A549 (cell line): ENCODE data around the gene C10orf88. TPM values are rescaled to one million over a fixed set of nuclear protein-coding genes. Genes with fewer than 3 reads are reported as not detected.

ENCODE experiments used
- GATA3 ChIP-seq: IDR thresholded peaks from 2 replicates; pipeline ENCODE4 v1.6.1; 2012; ENCODE audit warnings: borderline replicate concordance
- MAZ ChIP-seq: fragments of 150-350 bp; IDR thresholded peaks from 2 replicates; pipeline ENCODE4 v1.6.1; 2014; ENCODE audit warnings: antibody characterized with exemption, low read depth, low read length, borderline replicate concordance
- PHF8 ChIP-seq: fragments of 200-600 bp; sonication (generic); IDR thresholded peaks from 2 replicates; pipeline ENCODE4 v1.6.1; 2016; ENCODE audit warnings: low read depth, mild to moderate bottlenecking, antibody characterized with exemption, moderate library complexity, borderline replicate concordance
- TP53 ChIP-seq: fragments of 250-450 bp; sonication (Bioruptor Pico); IDR thresholded peaks from 2 replicates; pipeline ENCODE4 v1.5.0; 2021; ENCODE audit warnings: mild to moderate bottlenecking, moderate library complexity
- USF2 ChIP-seq: fragments of 450-650 bp; IDR thresholded peaks from 2 replicates; pipeline ENCODE4 v1.6.1; 2014; ENCODE audit warnings: antibody characterized with exemption
- ZC3H11A ChIP-seq: fragments of 450-650 bp; IDR thresholded peaks from 2 replicates; pipeline ENCODE4 v1.6.1; 2014; ENCODE audit warnings: antibody characterized with exemption, mild to moderate bottlenecking
- ZSCAN20 ChIP-seq: fragments of 250-450 bp; sonication (Bioruptor Pico); IDR thresholded peaks from 2 replicates; pipeline ENCODE4 v1.8.0; 2022; ENCODE audit warnings: mild to moderate bottlenecking, moderate library complexity
- polyA plus RNA-seq, 4 experiments: library from polyadenylated mRNA; depleted of rRNA in 3 of 4; stranded (reverse); fragments of >200 nt; fragmentation: RNase III in 1 of 4; extraction: RNeasy Plus Mini Kit Qiagen cat#74134 plus additional on column Dnase treatment in 1 of 4; gene quantifications; 2 replicates in 3 of 4; 3 replicates in 1 of 4; pipeline ENCODE4 v1.2.3, GENCODE V29; 2011 to 2017

The C10orf88 gene
- polyA plus RNA-seq, 2 of the 4 experiments (the other 2 are of a cell fraction) = 11.0 to 11.9 TPM

DNA sequence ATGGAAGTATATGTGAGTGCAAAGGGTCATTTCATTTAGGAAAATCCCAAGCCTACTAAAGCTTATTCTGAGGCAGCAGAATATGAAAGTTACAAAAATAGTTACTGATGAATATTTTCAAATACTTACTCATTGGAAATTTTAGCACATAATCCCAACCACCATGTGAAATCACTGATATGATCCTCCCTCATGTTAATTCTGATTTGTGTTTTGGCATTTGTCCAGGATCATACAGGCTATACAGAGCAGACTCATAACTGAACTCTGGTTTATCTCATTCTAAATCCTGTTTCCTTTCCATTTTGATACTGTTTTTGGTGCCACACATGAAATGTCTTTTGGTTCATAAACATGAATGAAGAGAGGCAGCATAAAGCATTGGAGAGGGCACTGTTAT is 71.3 kb downstream of the C10orf88 start (continued):
- TF ChIP-seq USF2 (no peak), GATA3 (no peak), PHF8 (no peak), ZSCAN20 (CRISPR knock-in tag) (no peak), MAZ (no peak), TP53 (no peak), ZC3H11A (no peak)
- TF ChIP-seq, all 56 proteins: peak for 0

Other genes starting within 250 kb of the C10orf88 start
- gene CUZD1, start 108.4 kb downstream of the C10orf88 start, polyA plus RNA-seq (2011; rRNA removed) = 2.8 and 3.4 TPM in 2 replicates
- gene CUZD1, start 108.4 kb downstream of the C10orf88 start, polyA plus RNA-seq (2017; fragmentation: RNase III; extraction: RNeasy Plus Mini Kit Qiagen cat#74134 plus additional on column Dnase treatment) = 1.4 to 1.6 TPM (median 1.5 TPM) in 3 replicates
- 18.7 and 27.6 TPM in 2 replicates for gene FAM24B, start 74.6 kb downstream of the C10orf88 start, polyA plus RNA-seq (2011; rRNA removed)
- 15.6 to 16.9 TPM (median 16.8 TPM) in 3 replicates for gene FAM24B, start 74.6 kb downstream of the C10orf88 start, polyA plus RNA-seq (2017; fragmentation: RNase III; extraction: RNeasy Plus Mini Kit Qiagen cat#74134 plus additional on column Dnase treatment)
- gene FAM24A, start 43.6 kb downstream of the C10orf88 start, polyA plus RNA-seq (2011; rRNA removed) = not detected in 2 replicates
- gene FAM24A, start 43.6 kb downstream of the C10orf88 start, polyA plus RNA-seq (2017; fragmentation: RNase III; extraction: RNeasy Plus Mini Kit Qiagen cat#74134 plus additional on column Dnase treatment) = not detected in 3 replicates
- gene PSTK, start 26.2 kb upstream of the C10orf88 start, polyA plus RNA-seq (2011; rRNA removed) = 8.9 and 9.0 TPM in 2 replicates
- gene PSTK, start 26.2 kb upstream of the C10orf88 start, polyA plus RNA-seq (2017; fragmentation: RNase III; extraction: RNeasy Plus Mini Kit Qiagen cat#74134 plus additional on column Dnase treatment) = 5.3 to 6.6 TPM (median 6.2 TPM) in 3 replicates
- 8.4 and 10.2 TPM in 2 replicates for gene IKZF5, start 54.6 kb upstream of the C10orf88 start, polyA plus RNA-seq (2011; rRNA removed)
- gene IKZF5, start 54.6 kb upstream of the C10orf88 start, polyA plus RNA-seq (2017; fragmentation: RNase III; extraction: RNeasy Plus Mini Kit Qiagen cat#74134 plus additional on column Dnase treatment) = 5.0 to 5.6 TPM (median 5.1 TPM) in 3 replicates
- 16.1 and 18.5 TPM in 2 replicates for gene ACADSB, start 54.8 kb upstream of the C10orf88 start, polyA plus RNA-seq (2011; rRNA removed)
- 8.5 to 9.1 TPM (median 9.0 TPM) in 3 replicates for gene ACADSB, start 54.8 kb upstream of the C10orf88 start, polyA plus RNA-seq (2017; fragmentation: RNase III; extraction: RNeasy Plus Mini Kit Qiagen cat#74134 plus additional on column Dnase treatment)
- not detected in 2 replicates for gene HMX3, start 181.7 kb upstream of the C10orf88 start, polyA plus RNA-seq (2011; rRNA removed)
- not detected in 3 replicates for gene HMX3, start 181.7 kb upstream of the C10orf88 start, polyA plus RNA-seq (2017; fragmentation: RNase III; extraction: RNeasy Plus Mini Kit Qiagen cat#74134 plus additional on column Dnase treatment)
- not detected in 2 replicates for gene HMX2, start 193.9 kb upstream of the C10orf88 start, polyA plus RNA-seq (2011; rRNA removed)
- 0.07 to 0.09 TPM (median 0.08 TPM) in 3 replicates for gene HMX2, start 193.9 kb upstream of the C10orf88 start, polyA plus RNA-seq (2017; fragmentation: RNase III; extraction: RNeasy Plus Mini Kit Qiagen cat#74134 plus additional on column Dnase treatment)
- gene BUB3, start 200.2 kb upstream of the C10orf88 start, polyA plus RNA-seq (2011; rRNA removed) = 229 and 246 TPM in 2 replicates
- gene BUB3, start 200.2 kb upstream of the C10orf88 start, polyA plus RNA-seq (2017; fragmentation: RNase III; extraction: RNeasy Plus Mini Kit Qiagen cat#74134 plus additional on column Dnase treatment) = 216 to 224 TPM (median 222 TPM) in 3 replicates